Heart left ventricle (tissue), 13 donors: ENCODE measurements around the gene RAPGEF3.

Source experiments
- CTCF ChIP-seq, 12 donors: fragments of 200-600 bp; sonication (generic) in 4 of 12; IDR thresholded peaks; one replicate each; pipeline versions ENCODE4 v1.5.0 to v1.8.0; 2018 to 2022; ENCODE audit warnings: antibody characterized with exemption in 12 of 12, mild to moderate bottlenecking in 5 of 12
- POLR2A ChIP-seq, 2 donors: fragments of 450-650 bp; IDR thresholded peaks; one replicate each; pipeline ENCODE4 v1.6.1; 2017; ENCODE audit warnings: antibody characterized with exemption in 2 of 2, mild to moderate bottlenecking in 2 of 2, moderate library complexity in 2 of 2
- donor health status: ischemic (EF 13 %, LVEDD 7.1; RV severe dilation, severe dysfunction).
- donor health status: DM: no; HTN: yes; CAD: no.
- donor health status: DM: no; HTN: no; CAD: no.
- donor health status: ischemic (EF 25% LVEDD 6.9; RV normal size, moderate dysfunction).
- donor health status: ischemic (EF 25% LVEDD 5.7; RV mildly dilated, moderate dysfunction).
- donor health status: ischemic (EF 35%, LVEDD 5.7; RV mildly dilated, moderate dysfunction).
- donor health status: nonischemic (EF 11% LVEDD 7.7; RV severe dilation, severe dysfunction).
- donor health status: DM: yes; HTN: yes; CAD: no.
- donor health status: PGD.
- donor health status: ischemic (EF 29% LVEDD 5.4; RV normal size, mild dysfunction).
- donor health status: nonischemic (EF 23%, LVEDD 6.1; RV moderate dilation, normal function).

- TF ChIP-seq CTCF (IDR thresholded peaks at IDR 0.05) (no peak), POLR2A (IDR thresholded peaks at IDR 0.05) (no peak)
These were observed 43.2 kb upstream of the RAPGEF3 start for GRCh38 chr12:47801904-47802246.
